ENCODE results near the gene TRIM49D1.
"Not testable (repeated sequence)": the region's sequence is repeated elsewhere in the genome, so short reads cannot be mapped to it uniquely, and the experiment has no call there.

GRCh38 chr11:89893245-89893644 lies 28.8 kb downstream of the TRIM49D1 start:
- TF ChIP-seq, protein P1, sequence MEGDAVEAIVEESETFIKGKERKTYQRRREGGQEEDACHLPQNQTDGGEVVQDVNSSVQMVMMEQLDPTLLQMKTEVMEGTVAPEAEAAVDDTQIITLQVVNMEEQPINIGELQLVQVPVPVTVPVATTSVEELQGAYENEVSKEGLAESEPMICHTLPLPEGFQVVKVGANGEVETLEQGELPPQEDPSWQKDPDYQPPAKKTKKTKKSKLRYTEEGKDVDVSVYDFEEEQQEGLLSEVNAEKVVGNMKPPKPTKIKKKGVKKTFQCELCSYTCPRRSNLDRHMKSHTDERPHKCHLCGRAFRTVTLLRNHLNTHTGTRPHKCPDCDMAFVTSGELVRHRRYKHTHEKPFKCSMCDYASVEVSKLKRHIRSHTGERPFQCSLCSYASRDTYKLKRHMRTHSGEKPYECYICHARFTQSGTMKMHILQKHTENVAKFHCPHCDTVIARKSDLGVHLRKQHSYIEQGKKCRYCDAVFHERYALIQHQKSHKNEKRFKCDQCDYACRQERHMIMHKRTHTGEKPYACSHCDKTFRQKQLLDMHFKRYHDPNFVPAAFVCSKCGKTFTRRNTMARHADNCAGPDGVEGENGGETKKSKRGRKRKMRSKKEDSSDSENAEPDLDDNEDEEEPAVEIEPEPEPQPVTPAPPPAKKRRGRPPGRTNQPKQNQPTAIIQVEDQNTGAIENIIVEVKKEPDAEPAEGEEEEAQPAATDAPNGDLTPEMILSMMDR (IDR thresholded peaks at IDR 0.05 in 8 of 11, conservative IDR thresholded peaks at IDR 0.05 in 3 of 11), result not testable (repeated sequence)
- not testable (repeated sequence) for TF ChIP-seq POLR2AphosphoS5 (IDR thresholded peaks at IDR 0.05)
